ENCODE measurements around the gene TMEM88.

The TMEM88 gene

GRCh38 chr17:7833011-7833794 is 21.7 kb upstream of the TMEM88 start:
- FAIRE-seq: no peak

GRCh38 chr17:7833795-7834541 is 20.9 kb upstream of the TMEM88 start, which contains the start of gene KDM6B:
TSS of gene KDM6B (plus strand) at chr17:7834217. CDS start at chr17:7845555, 11,338 bp downstream.
- FAIRE-seq: peak; percentile 64

GRCh38 chr17:7834542-7834956 is 20.3 kb upstream of the TMEM88 start:
- FAIRE-seq: no peak

- peak; percentile 97 for FAIRE-seq
Measured at GRCh38 chr17:7834957-7835813, 19.7 kb upstream of the TMEM88 start.

- no peak for FAIRE-seq
Measured at GRCh38 chr17:7835814-7836595, 18.9 kb upstream of the TMEM88 start.

- FAIRE-seq: peak; percentile 97
Measured at GRCh38 chr17:7836596-7837407, 18.1 kb upstream of the TMEM88 start.

GRCh38 chr17:7837408-7838088 is 17.3 kb upstream of the TMEM88 start:
- FAIRE-seq: no peak

- no peak for FAIRE-seq
Measured at GRCh38 chr17:7838090-7839075, 16.5 kb upstream of the TMEM88 start.

- no peak for FAIRE-seq
Measured at GRCh38 chr17:7839190-7839875, 15.5 kb upstream of the TMEM88 start.

GRCh38 chr17:7839876-7840261 is 15.0 kb upstream of the TMEM88 start:
- FAIRE-seq: peak; percentile 95

GRCh38 chr17:7840441-7840840 is 14.4 kb upstream of the TMEM88 start:
- FAIRE-seq: no peak

GRCh38 chr17:7840875-7841274 is 14.0 kb upstream of the TMEM88 start:
- no peak for FAIRE-seq

- FAIRE-seq: no peak
Measured at GRCh38 chr17:7841396-7841914, 13.4 kb upstream of the TMEM88 start.

GRCh38 chr17:7841915-7842379 is 12.9 kb upstream of the TMEM88 start:
- peak; percentile 90 for FAIRE-seq

GRCh38 chr17:7842380-7843256 is 12.2 kb upstream of the TMEM88 start:
- no peak for FAIRE-seq

- no peak for FAIRE-seq
Measured at GRCh38 chr17:7843257-7843535, 11.7 kb upstream of the TMEM88 start.

GRCh38 chr17:7843536-7844291 is 11.2 kb upstream of the TMEM88 start:
- no peak for FAIRE-seq

Measured in G401.6 (cell line).